Measurements from ENCODE around the gene TMEM182. TPM values are rescaled to one million over a fixed set of nuclear protein-coding genes. Genes with fewer than 3 reads are reported as not detected.
A peak's percentile ranks its signal among the peaks of the same experiment; 100 is the strongest.

Gene TMEM182
- total RNA-seq, 2 donors from 2014 or later, result 126 to 138 TPM

- DNase-seq, result no peak
- intact Hi-C loops (cut with DNase I), result loop anchor here in 1 of 2 donors (10.0 kb wide), 1 partner anchor 46 kb away; no protein-coding TSS in a partner anchor
- ATAC-seq, result no peak
These were observed 3.4 kb upstream of the TMEM182 start for GRCh38 chr2:102758439-102758838.

- no peak for ATAC-seq
- intact Hi-C loops (cut with DNase I), result no loop called here
- DNase-seq, result no peak
These were observed 2.3 kb downstream of the TMEM182 start for GRCh38 chr2:102764083-102764482.

DNA sequence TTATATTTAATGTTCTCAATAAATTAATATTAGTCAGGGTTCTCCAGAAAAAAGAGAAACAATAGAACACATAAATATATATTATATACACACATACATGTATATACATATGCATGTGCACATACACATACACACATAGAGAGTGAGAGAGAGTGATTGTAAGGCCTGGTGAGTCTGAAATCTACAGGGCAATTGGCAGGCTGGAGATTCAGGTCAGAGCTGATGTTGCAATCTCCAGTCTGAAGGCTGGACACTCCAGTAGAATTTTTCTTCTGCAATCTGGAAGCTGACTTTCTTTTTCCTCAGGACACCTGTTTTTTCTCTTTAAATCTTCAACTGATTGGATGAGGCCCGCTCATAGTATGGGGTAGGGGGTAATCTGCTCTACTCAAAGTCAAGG lies 3.2 kb downstream of the TMEM182 start:
- ATAC-seq (no peak), DNase-seq (no peak)
- intact Hi-C loops (cut with DNase I), result no loop called here

- DNase-seq (no peak), ATAC-seq (no peak)
- intact Hi-C loops (cut with DNase I), result no loop called here
These were observed 6.4 kb downstream of the TMEM182 start for GRCh38 chr2:102768253-102768652.

- intact Hi-C loops (cut with DNase I), result no loop called here
- ATAC-seq (no peak), DNase-seq (no peak)
These were observed 7.1 kb downstream of the TMEM182 start for GRCh38 chr2:102768892-102769291.

DNA sequence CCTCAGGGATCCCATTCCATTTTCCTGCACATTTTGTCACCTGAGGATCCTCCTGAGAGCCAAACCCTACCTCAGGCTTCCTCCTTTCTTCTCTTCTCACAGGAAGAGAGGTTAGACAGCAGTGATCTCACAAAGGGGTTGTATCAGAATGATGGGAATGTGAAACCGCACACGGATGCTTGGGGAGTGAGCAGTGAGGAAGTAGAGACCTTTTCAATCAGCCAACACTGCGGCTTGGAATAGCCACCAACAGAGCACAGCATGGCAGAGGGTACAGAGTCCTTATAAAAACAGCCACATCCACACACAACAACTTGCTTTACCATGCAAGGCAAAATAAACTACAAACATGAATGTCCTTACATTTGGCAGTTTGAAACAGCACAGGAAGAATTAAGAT lies 8.7 kb downstream of the TMEM182 start:
- DNase-seq, result no peak
- intact Hi-C loops (cut with DNase I), result no loop called here
- ATAC-seq, result peak; percentile 63 to 68

GRCh38 chr2:102771114-102771513 lies 9.3 kb downstream of the TMEM182 start:
- ATAC-seq, result peak; percentile 47 to 77
- DNase-seq, result no peak
- intact Hi-C loops (cut with DNase I), result no loop called here

GRCh38 chr2:102772659-102773058 lies 10.8 kb downstream of the TMEM182 start:
- intact Hi-C loops (cut with DNase I), result no loop called here
- no peak for DNase-seq
- ATAC-seq, result no peak

DNA sequence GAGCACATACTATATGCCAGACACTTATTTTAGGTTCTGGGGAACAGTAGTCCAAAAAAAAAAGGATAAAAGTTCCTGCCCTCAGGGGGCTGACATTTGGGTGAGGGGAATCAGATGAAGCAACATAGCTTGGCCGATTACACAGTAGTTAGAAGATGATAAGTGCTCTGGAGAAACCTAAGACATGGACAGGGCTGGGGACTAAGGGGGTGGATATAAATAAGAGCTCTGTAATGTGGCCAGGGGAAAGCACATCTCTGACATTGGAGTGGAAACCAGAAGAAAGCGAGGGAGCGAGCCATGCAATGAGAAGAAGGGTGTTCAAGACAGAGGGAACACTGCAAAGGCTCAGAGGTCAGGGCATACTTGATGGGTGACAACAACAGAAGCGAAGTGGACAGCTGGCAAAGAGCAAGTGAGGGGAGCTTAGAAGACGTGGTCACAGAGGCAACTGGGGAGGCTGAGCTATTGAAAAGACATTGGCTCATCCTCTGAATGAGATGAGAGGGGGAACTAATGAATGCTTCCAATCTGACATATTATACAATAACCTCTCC lies 11.4 kb downstream of the TMEM182 start:
- ATAC-seq (peak in 1 of 2 donors; percentile 19), DNase-seq (no peak)
- intact Hi-C loops (cut with DNase I), result no loop called here

DNA sequence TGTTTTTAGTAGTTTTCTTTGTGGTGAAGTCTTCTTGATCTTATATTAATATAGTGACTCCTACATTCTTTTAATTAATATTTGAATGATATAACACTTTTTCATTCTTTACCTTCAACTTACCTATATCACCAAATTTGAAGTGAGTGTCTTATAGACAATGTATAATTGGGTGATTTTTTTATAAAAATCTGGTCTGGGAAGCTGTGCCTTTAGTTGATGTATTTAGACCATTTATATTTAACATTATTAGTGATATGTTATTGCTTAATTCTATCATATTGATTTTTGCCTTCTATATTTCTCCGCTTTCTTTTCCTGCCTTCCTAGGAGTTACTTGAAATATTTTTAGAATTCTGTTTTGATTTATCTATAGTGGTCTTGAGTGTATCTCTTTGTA lies 16.4 kb downstream of the TMEM182 start:
- ATAC-seq (no peak), DNase-seq (no peak)
- intact Hi-C loops (cut with DNase I), result no loop called here

DNA sequence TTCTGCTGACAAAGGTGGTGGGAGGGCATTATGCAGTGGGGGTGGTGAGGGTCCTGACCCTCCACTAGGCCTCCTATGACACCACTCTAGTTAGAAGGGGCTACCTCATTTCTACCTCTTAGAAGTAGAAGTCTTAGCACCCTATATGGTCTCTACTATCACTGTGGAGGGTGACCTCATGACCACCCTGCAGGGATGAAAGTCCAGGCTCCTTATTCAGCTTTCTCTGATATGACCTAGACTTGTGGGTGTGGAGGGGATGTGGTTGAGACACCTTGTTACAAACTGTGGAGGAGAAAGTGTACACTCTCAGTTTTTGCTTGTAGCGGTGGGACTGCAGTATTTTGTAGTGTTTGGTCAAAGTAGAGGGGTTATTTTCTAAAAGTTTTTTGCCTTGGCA lies 18.6 kb downstream of the TMEM182 start:
- DNase-seq, result no peak
- ATAC-seq, result no peak
- intact Hi-C loops (cut with DNase I), result no loop called here

DNA sequence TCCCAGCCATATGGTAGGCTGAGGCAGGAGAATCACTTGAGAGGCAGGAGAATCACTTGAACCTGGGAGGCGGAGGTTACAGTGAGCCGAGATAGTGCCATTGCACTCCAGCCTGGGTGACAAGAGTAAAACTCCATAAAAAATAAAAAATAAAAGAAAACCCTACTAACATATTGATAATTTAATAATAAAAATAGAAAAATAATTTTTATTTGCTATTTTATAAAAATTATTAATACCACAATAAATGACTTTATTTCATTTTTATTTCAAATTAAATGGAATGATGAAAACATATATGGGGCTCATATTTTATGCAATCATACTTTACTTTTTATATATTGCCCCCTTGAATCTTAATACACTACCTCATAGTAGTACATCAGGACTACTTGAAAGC lies 20.4 kb downstream of the TMEM182 start:
- intact Hi-C loops (cut with DNase I), result no loop called here
- no peak for ATAC-seq

GRCh38 chr2:102782933-102783332 lies 21.1 kb downstream of the TMEM182 start:
- ATAC-seq (no peak), DNase-seq (no peak)
- intact Hi-C loops (cut with DNase I), result no loop called here

More for the DNA sequence above, 20.4 kb downstream of the TMEM182 start:
- no peak for DNase-seq

DNA sequence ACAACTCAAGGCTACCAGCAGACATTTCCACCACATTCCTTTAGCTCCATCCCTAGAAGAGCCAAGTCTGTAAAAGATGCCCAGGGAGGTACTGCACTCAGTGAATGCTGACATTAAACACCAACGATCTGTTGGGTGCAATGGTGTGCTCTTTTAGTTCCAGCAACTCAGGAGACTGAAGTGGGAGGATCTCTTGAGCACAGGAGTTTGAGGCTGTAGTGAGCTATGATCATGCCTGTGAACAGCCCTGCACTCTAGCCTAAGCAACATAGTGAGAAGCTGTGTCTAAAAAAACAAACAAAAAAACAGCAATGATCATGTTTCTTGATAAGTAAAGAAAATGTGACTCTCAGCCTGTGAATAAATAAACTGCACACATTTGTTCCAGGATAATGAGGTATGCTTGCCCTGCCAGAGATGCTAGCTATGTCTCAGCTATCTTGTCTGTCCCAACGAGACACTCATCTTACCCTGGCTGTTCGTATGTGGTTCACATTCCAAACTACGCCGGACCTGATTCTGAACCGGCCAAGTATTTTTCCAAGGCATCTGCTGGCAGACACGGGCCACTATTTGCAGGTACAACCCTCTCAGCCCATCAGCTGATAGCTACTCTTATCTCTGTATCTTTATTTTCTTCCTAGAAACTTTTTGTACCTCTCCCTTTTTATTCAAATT lies 21.8 kb downstream of the TMEM182 start:
- peak; percentile 17 to 59 for ATAC-seq
- intact Hi-C loops (cut with DNase I), result no loop called here
- no peak for DNase-seq

DNA sequence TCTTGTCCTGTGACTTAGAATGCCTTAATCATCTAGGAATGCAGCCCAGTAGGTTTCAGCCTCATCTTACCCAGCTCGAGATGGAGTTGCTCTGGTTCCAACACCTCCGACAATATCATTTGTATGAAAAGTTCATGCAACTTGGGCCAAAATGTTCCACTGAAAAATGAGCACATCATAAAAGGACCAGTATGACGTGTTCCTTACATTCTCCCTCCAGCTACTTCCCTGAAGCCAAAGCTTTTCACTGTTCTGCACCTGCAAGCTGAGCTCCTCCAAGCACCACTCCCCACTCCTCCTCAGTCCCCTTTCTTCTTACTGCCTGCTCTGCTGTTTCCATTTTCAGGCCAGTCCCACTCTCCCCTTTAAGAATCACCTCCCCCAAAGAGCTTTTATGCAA lies 23.1 kb downstream of the TMEM182 start:
- intact Hi-C loops (cut with DNase I), result no loop called here

DNA sequence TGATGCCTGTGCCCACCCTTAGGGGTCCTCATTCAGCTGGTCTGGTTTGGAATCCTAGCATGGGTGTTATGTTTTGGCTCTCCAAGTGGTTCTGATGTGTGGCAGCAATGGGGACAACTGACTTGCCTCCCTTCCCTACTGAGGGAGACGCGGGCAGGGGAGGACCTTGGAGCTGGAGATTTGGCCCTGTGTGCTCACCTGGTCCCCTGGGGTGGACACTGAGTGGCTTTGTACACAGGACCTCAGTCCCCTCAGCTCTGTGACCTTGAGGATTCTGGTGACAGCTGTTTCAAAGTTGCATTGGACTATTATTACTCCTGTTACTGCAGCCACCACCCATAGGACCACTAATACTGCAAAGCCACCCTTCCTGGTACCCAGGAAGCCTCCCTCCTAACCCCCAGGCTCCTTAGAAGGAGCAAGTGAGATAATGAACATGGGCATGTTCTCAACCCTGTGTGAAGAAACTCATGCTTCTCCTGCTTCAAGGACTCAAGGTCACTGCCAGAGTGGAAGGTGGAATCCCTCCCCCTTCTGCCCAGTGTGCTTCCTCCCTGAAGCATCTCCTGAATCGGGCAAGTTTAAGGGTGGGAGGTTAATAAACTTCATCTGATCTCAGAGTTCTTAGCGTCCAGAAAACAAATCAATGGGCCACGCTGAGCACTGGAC lies 26.5 kb downstream of the TMEM182 start:
- intact Hi-C loops (cut with DNase I), result no loop called here
- peak; percentile 20 to 47 for ATAC-seq

More for the DNA sequence above, 23.1 kb downstream of the TMEM182 start:
- ATAC-seq (no peak), DNase-seq (no peak)

GRCh38 chr2:102788885-102789260 lies 27.0 kb downstream of the TMEM182 start:
- peak; percentile 57 for DNase-seq
- peak; percentile 95 for ATAC-seq
- intact Hi-C loops (cut with DNase I), result no loop called here

More for the DNA sequence above, 26.5 kb downstream of the TMEM182 start:
- no peak for DNase-seq

DNA sequence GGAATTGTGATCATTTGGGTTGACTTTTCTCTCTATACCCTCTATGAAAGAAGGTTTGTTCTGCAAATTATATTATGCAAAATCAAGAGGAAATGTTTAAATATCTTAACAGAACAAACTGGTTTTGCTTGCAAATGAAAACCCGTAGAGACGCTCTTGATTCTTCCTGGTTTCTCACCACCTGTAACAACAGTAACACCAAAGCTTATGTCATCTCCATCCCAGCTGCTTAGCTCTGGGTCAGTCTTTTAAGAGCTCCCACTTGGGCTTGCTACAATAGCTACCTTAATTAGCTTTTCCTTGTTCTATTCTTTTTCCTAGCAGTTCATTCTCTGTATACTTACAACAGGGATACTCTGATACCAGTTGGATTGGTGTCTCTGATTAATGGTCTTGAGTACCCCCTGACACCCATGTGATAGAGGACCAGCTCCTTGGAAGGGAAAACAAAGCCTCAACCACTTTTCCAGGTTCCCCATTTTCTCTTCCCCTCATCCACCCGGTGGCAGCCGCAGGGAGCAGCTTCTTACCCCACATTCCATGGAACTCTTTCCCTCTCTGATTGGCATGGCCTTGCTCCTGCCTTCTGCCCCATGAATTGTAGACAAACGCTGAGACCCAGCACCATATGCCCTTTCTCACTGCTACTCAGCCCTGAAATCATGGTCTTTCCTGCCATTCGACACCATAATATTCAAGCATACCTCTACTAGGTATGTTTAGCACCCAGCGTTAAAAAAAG lies 27.7 kb downstream of the TMEM182 start:
- DNase-seq, result no peak
- intact Hi-C loops (cut with DNase I), result no loop called here
- ATAC-seq, result no peak

DNA sequence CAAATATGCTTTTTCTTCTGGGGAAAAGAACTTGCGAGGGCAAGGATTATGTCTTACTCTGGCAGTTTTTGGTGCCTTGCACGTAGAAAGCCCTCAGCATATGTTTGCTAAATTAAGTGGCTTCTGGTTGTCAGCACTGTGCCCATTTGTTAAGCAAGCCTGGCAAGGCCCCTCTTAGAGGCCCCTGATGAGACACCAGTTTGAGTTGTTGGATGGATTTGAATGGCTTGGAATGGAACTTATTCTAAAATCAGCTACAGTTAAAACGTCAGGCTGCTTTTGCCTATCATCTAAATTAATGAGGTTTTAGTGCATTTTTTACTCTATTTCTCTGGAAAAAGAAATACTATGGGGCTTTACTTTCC lies 28.2 kb downstream of the TMEM182 start:
- ATAC-seq, result no peak

DNA sequence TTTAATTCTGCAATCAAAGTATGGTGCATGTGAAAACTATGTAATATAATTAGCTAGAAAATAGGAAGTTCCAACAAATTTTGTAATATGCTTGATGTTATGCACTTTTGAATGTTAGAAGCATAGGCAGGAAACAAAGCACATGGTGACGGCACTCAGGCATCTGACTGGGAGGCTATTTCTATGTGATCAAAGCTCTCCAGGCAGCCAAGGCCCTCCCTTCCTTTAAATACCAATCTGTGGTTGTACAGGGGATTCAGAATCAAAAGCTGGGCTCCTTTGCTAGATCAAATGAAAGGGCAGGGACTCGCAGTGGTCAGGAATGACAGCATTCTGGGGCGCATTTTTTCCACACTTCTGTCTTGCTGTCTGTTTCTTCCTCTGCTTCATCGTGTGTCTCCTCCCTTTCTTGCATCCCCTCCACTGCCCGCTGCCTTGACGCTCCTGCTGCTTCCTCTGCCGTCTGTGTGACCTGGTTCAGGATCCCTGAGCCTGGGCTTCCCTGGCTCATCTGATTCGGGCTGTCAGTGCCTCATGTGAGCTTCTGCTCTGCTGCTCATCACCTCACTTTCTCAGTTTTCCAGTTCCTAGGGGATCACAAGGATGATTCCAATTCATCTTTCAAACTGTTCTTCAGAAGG lies 30.9 kb downstream of the TMEM182 start:
- ATAC-seq (no peak), DNase-seq (no peak)
- intact Hi-C loops (cut with DNase I), result no loop called here

More for the DNA sequence above, 28.2 kb downstream of the TMEM182 start:
- intact Hi-C loops (cut with DNase I), result no loop called here
- no peak for DNase-seq

All from left cardiac atrium (tissue), 4 donors.